SK-N-MC (cell line): ENCODE results near the gene COL15A1.

ENCODE experiments used
- EZH2 ChIP-seq: fragments of 200-600 bp; sonication (generic); IDR thresholded peaks from one replicate; pipeline ENCODE4 v1.6.1; 2017; ENCODE audit warnings: antibody characterized with exemption
- FOXP2 ChIP-seq: optimal IDR thresholded peaks from 2 replicates; pipeline ENCODE3; 2011; ENCODE audit warnings: mild to moderate bottlenecking, moderate library complexity; ENCODE audit not compliant: insufficient read depth; ENCODE audit errors: extremely low read length, control extremely low read depth
- POLR2AphosphoS5 ChIP-seq: IDR thresholded peaks from 2 replicates; pipeline ENCODE4 v1.6.1; 2012; ENCODE audit warnings: mild to moderate bottlenecking, low read depth, low read length, borderline replicate concordance

DNA sequence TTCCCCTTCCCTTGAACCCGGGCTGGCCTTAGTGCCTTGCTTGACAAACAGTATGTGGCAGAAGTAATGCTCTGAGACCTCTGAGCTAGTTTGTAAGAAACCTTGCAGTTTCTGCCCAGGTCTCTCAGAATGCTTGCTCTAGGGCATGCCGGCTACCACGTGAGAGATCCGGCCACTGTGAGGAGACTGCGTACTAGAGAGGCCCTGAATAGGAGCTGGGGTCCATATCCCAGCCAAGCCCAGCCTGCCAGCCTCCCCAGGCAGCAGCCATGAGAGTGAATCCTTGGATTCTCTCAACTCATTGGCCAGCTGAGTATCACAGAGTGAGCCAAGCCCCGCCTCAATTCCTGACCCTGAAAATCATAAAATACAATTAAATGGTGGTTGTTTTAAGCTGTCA is 16.0 kb upstream of the COL15A1 start:
- TF ChIP-seq EZH2, result no peak
- TF ChIP-seq POLR2AphosphoS5, result no peak
- no peak for TF ChIP-seq FOXP2
